Hepatocyte (in vitro differentiated cells): ENCODE results near the gene AMDHD2. TPM values are rescaled to one million over a fixed set of nuclear protein-coding genes. Genes with fewer than 3 reads are reported as not detected.

Experiments
- DNase-seq: peaks from one replicate; pipeline ENCODE4 v3.0.0-alpha.2; 2016; ENCODE audit warnings: low spot score
- H2AFZ ChIP-seq: fragments of 200-600 bp; sonication (generic); 2 replicates; pipeline ENCODE4 v1.6.0; 2016; ENCODE audit warnings: antibody characterized with exemption, mild to moderate bottlenecking
- H3K27ac ChIP-seq: fragments of 200-600 bp; sonication (generic); 2 replicates; pipeline ENCODE4 v1.5.1; 2016; ENCODE audit warnings: mild to moderate bottlenecking
- H3K27me3 ChIP-seq: fragments of 200-600 bp; sonication (generic); 2 replicates; pipeline ENCODE4 v1.6.1; 2016
- H3K36me3 ChIP-seq: fragments of 200-600 bp; sonication (generic); replicated peaks from 2 replicates; pipeline ENCODE4 v1.5.1; 2016; ENCODE audit warnings: low read depth; ENCODE audit not compliant: insufficient read depth
- H3K4me1 ChIP-seq: fragments of 200-600 bp; sonication (generic); 2 replicates; pipeline ENCODE4 v1.5.1; 2016; ENCODE audit warnings: mild to moderate bottlenecking, moderate library complexity; ENCODE audit not compliant: insufficient read depth
- H3K4me2 ChIP-seq: fragments of 200-600 bp; sonication (generic); 2 replicates; pipeline ENCODE4 v1.6.0; 2016
- H3K4me3 ChIP-seq: fragments of 200-600 bp; sonication (generic); 2 replicates; pipeline ENCODE4 v1.5.1; 2016; ENCODE audit warnings: mild to moderate bottlenecking
- H3K79me2 ChIP-seq: fragments of 200-600 bp; sonication (generic); 2 replicates; pipeline ENCODE4 v1.6.0; 2017; ENCODE audit warnings: mild to moderate bottlenecking
- H3K9me2 ChIP-seq: fragments of 200-600 bp; sonication (generic); replicated peaks from 2 replicates; pipeline ENCODE4 v1.6.0; 2017; ENCODE audit warnings: mild to moderate bottlenecking; ENCODE audit not compliant: insufficient read depth
- H3K9me3 ChIP-seq: fragments of 200-600 bp; sonication (generic); 2 replicates; pipeline ENCODE4 v1.5.1; 2016; ENCODE audit warnings: low read depth, mild to moderate bottlenecking
- H4K20me1 ChIP-seq: fragments of 200-600 bp; sonication (generic); 2 replicates; pipeline ENCODE4 v1.6.0; 2016; ENCODE audit warnings: mild to moderate bottlenecking; ENCODE audit not compliant: insufficient read depth, poor library complexity, severe bottlenecking
- EZH2 ChIP-seq: fragments of 200-600 bp; sonication (generic); IDR thresholded peaks from 2 replicates; pipeline ENCODE4 v1.6.1; 2016; ENCODE audit warnings: antibody characterized with exemption, mild to moderate bottlenecking, borderline replicate concordance
- EZH2phosphoT487 ChIP-seq: fragments of 200-600 bp; sonication (generic); IDR thresholded peaks from one replicate; pipeline ENCODE4 v1.6.1; 2018; ENCODE audit warnings: antibody characterized with exemption, mild to moderate bottlenecking, low read depth, moderate library complexity; ENCODE audit not compliant: unreplicated experiment, severe bottlenecking
- WGBS: methylation state at CpG from one replicate; pipeline ENCODE4 v1.1.6; 2016; ENCODE audit warnings: low lambda C conversion rate; ENCODE audit errors: missing lambda C conversion rate; 5-methylcytosine and 5-hydroxymethylcytosine counted together
- polyA plus RNA-seq: library from polyadenylated mRNA; unstranded; fragments of >200 nt; fragmentation: Nextera tagmentation; extraction: Ambion mirVana; gene quantifications from 2 replicates; pipeline ENCODE4 v1.2.1, GENCODE V29; 2016
- total RNA-seq: library from RNA; depleted of rRNA; stranded (reverse); fragments of >200 nt; gene quantifications from 2 replicates; pipeline ENCODE4 v1.2.3, GENCODE V29; 2014
- TF ChIP-seq, protein P1 (sequence below): fragments of 200-600 bp; sonication (generic); IDR thresholded peaks from 2 replicates; pipeline ENCODE4 v1.5.1; 2016; ENCODE audit warnings: antibody characterized with exemption, mild to moderate bottlenecking; ENCODE audit not compliant: poor library complexity

AMDHD2 gene
- total and polyA plus RNA-seq, 2 experiments from 2014 or later = 43.6 to 70.8 TPM

DNA sequence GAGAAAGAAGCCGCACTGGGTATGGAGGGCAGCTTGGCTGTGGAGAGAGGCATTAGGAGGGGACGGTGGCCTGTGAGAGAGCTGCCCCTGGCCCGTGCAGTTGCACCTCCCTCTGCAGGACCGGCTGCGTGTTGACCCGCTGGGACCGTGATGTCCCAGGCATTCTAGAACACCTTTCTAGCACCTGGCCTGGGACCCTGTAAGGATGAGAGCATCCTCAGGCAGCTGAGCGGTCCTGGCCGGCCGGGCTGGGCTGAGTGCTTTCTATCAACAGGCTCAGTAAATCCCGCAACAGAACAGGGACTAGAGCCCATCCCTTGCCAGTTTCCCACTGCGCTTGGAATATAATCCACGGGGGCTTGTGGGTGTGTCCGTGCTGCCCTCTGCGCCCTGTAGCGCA is 30.6 kb upstream of the AMDHD2 start:
- Histone ChIP-seq H3K36me3 (no peaks in the 10 kb centered on the region), H4K20me1 (peaks cover 6% of the 10 kb centered on the region), H3K27ac (no peak overlapping the region), H3K4me1 (peaks cover 2% of the 10 kb centered on the region), H3K9me2 (no peaks in the 10 kb centered on the region), H3K27me3 (no peaks in the 10 kb centered on the region), H3K79me2 (peaks cover 69% of the 10 kb centered on the region), H2AFZ (no peak overlapping the region), H3K9me3 (no peaks in the 10 kb centered on the region), H3K4me2 (no peak overlapping the region), H3K4me3 (no peak overlapping the region)
- TF ChIP-seq, protein P1, sequence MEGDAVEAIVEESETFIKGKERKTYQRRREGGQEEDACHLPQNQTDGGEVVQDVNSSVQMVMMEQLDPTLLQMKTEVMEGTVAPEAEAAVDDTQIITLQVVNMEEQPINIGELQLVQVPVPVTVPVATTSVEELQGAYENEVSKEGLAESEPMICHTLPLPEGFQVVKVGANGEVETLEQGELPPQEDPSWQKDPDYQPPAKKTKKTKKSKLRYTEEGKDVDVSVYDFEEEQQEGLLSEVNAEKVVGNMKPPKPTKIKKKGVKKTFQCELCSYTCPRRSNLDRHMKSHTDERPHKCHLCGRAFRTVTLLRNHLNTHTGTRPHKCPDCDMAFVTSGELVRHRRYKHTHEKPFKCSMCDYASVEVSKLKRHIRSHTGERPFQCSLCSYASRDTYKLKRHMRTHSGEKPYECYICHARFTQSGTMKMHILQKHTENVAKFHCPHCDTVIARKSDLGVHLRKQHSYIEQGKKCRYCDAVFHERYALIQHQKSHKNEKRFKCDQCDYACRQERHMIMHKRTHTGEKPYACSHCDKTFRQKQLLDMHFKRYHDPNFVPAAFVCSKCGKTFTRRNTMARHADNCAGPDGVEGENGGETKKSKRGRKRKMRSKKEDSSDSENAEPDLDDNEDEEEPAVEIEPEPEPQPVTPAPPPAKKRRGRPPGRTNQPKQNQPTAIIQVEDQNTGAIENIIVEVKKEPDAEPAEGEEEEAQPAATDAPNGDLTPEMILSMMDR = no peak
- no peak for TF ChIP-seq EZH2
- TF ChIP-seq EZH2phosphoT487 = no peak
- no peak for DNase-seq
- WGBS = 94% methylated on average over 16 of the region's 16 CpGs

DNA sequence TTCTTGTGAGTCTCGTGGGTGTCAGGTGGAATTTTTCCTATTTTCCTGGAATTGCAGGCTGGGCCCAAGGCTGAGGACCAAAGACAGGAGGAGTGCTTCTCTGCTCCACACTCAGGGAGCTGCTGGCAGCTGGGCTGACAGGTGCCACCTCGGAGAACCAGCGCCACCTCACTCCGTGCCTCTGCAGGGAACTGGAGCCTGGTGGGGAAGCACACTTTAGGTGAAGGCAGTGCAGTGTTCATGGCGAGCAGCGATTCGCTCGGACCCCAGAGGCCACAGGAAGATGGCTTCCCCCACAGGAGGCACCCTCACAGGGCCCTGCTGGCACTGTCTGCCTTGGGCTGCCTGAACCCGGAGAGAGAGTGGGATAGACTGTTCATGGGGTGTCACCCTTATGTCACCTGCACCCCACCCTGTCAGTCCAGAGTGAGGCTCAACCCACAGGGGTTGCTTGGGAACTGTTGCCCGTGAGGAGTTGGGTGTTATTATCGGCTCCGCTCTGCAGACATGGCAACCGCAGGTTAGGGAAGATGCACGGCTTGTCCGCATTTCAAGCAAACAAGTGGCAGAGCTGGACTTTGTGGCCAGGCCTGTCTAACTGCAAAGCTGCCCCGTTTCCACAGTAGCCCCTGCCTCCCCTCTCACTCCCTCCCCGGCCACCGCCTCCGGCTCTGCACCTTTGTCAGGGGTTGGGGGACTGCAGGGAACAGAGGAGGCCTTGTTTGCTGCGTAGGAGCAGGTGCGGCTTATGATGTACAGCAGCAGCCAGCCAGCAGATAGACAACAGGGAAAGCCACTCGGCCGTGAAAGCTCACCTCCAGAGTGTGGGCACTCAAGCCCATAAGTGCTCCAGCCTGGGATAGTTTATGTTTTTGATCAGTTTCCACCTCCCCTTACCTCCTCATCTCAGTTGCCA is 29.7 kb upstream of the AMDHD2 start:
- 91% methylated on average over 22 of the region's 23 CpGs for WGBS
- Histone ChIP-seq H3K27ac (no peak overlapping the region), H3K36me3 (no peaks in the 10 kb centered on the region), H3K4me1 (no peaks in the 10 kb centered on the region), H2AFZ (no peak overlapping the region), H3K79me2 (peaks cover 68% of the 10 kb centered on the region), H3K4me3 (no peak overlapping the region), H3K4me2 (no peak overlapping the region), H3K9me3 (no peaks in the 10 kb centered on the region), H3K9me2 (no peaks in the 10 kb centered on the region), H4K20me1 (peaks cover 6% of the 10 kb centered on the region), H3K27me3 (no peaks in the 10 kb centered on the region)
- TF ChIP-seq EZH2 = no peak
- no peak for TF ChIP-seq EZH2phosphoT487
- TF ChIP-seq, protein P1 = no peak
- DNase-seq = no peak

DNA sequence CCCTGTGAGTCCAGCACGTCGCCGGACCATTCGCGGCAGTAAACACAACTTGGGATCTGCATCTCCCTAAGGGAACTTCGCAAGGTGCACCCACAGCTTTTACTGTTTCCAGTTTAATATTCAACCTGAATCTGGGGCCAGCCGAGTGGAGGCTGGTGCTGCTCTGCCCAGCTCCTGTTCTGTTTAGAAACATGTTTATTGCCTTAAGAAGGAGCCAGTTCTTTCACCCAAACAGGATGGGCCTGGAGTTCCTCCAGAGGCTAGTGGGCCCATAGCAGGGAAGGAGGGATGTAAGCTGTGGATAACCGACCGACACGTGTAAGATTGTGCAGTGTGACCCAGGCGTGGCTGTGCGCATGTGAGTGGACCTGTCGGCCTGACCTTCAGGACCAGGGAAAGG is 27.9 kb upstream of the AMDHD2 start:
- H3K9me3 ChIP-seq = no peaks in the 10 kb centered on the region
- H3K4me2 ChIP-seq = no peak overlapping the region
- H3K27me3 ChIP-seq = no peaks in the 10 kb centered on the region
- DNase-seq = no peak
- H3K36me3 ChIP-seq = no peaks in the 10 kb centered on the region
- no peaks in the 10 kb centered on the region for H3K4me1 ChIP-seq
- H2AFZ ChIP-seq = no peak overlapping the region
- peaks cover 6% of the 10 kb centered on the region for H4K20me1 ChIP-seq
- no peak for TF ChIP-seq EZH2
- TF ChIP-seq EZH2phosphoT487 = no peak
- TF ChIP-seq, protein P1 = no peak
- H3K79me2 ChIP-seq = peaks cover 54% of the 10 kb centered on the region
- H3K4me3 ChIP-seq = no peak overlapping the region
- no peak overlapping the region for H3K27ac ChIP-seq
- no peaks in the 10 kb centered on the region for H3K9me2 ChIP-seq
- WGBS = 77% methylated on average over 13 of the region's 13 CpGs
